ENCODE data around the gene DHX8.
"Not testable (repeated sequence)": the region's sequence is repeated elsewhere in the genome, so short reads cannot be mapped to it uniquely, and the experiment has no call there.

- TF ChIP-seq CTCF (IDR thresholded peaks at IDR 0.05; ENCODE audit: low read depth, low read length, poor library complexity, severe bottlenecking); EZH2phosphoT487 (IDR thresholded peaks at IDR 0.05; ENCODE audit: borderline replicate concordance, low read length): not testable (repeated sequence)
Observed at GRCh38 chr17:43459878-43460277, 23.9 kb upstream of the DHX8 start.
